Fibroblast of mammary gland (primary cell): ENCODE results near the gene NOTCH4.

ENCODE experiments used
- DNase-seq: peaks from one replicate; pipeline ENCODE4 v3.0.0-alpha.2; 2010; ENCODE audit warnings: low read depth
- H3K4me3 ChIP-seq: 2 replicates; pipeline ENCODE4 v1.5.1; 2011; ENCODE audit warnings: low read depth, mild to moderate bottlenecking, low read length, moderate library complexity; ENCODE audit not compliant: control insufficient read depth
- CTCF ChIP-seq: conservative IDR thresholded peaks from 2 replicates; pipeline ENCODE4 v1.5.1; 2011; ENCODE audit warnings: low read depth, low read length, inconsistent platforms; ENCODE audit not compliant: control insufficient read depth, insufficient read depth

Gene NOTCH4

GRCh38 chr6:32168807-32169591, 54.9 kb downstream of the NOTCH4 start:
- peak; percentile 56 for DNase-seq
- peak; percentile 1 for TF ChIP-seq CTCF
- H3K4me3 ChIP-seq, result no peak overlapping the region

GRCh38 chr6:32168350-32168749, 55.5 kb downstream of the NOTCH4 start:
- no peak for TF ChIP-seq CTCF
- H3K4me3 ChIP-seq, result no peak overlapping the region
- no peak for DNase-seq

GRCh38 chr6:32167761-32168262, 56.1 kb downstream of the NOTCH4 start:
- H3K4me3 ChIP-seq, result no peak overlapping the region
- DNase-seq, result no peak
- TF ChIP-seq CTCF, result no peak

GRCh38 chr6:32167154-32167760, 56.6 kb downstream of the NOTCH4 start:
- no peak for DNase-seq
- TF ChIP-seq CTCF, result no peak
- no peak overlapping the region for H3K4me3 ChIP-seq

- TF ChIP-seq CTCF, result no peak
- no peak overlapping the region for H3K4me3 ChIP-seq
- no peak for DNase-seq
Observed at GRCh38 chr6:32166411-32167061, 57.3 kb downstream of the NOTCH4 start.

- no peak within 1 kb of the TSS for H3K4me3 ChIP-seq
- TF ChIP-seq CTCF, result no peak
- DNase-seq, result no peak
Observed at GRCh38 chr6:32164295-32164694, 59.6 kb downstream of the NOTCH4 start, which contains the start of gene EGFL8. Gene EGFL8, plus strand, starts transcription at chr6:32164595. Its CDS starts 1,571 bp downstream, at chr6:32166166.
